ENCODE results near the gene HSPA6.
"Not testable (repeated sequence)": the region's sequence is repeated elsewhere in the genome, so short reads cannot be mapped to it uniquely, and the experiment has no call there.

The HSPA6 gene

GRCh38 chr1:161560960-161561715, 36.8 kb downstream of the HSPA6 start:
- not testable (repeated sequence) for DNase-seq (ENCODE audit: low read depth)

GRCh38 chr1:161562441-161562840, 38.1 kb downstream of the HSPA6 start:
- DNase-seq (ENCODE audit: low read depth) = not testable (repeated sequence)

GRCh38 chr1:161563522-161563921, 39.2 kb downstream of the HSPA6 start:
- DNase-seq (ENCODE audit: low read depth) = not testable (repeated sequence)

- not testable (repeated sequence) for DNase-seq (ENCODE audit: low read depth)
Measured at GRCh38 chr1:161566602-161566960, 42.2 kb downstream of the HSPA6 start.

- DNase-seq (ENCODE audit: low read depth) = not testable (repeated sequence)
Measured at GRCh38 chr1:161571703-161572102, 47.4 kb downstream of the HSPA6 start.
